GM12878 (cell line): ENCODE results near the gene MTFP1. TPM values are rescaled to one million over a fixed set of nuclear protein-coding genes. Genes with fewer than 3 reads are reported as not detected.

Experiments
- ATAC-seq: fragments of 200-7000 bp; cut with Tn5 transposase; 3 replicates; pipeline ENCODE4 v1.9.1; 2020; ENCODE audit warnings: mild to moderate bottlenecking, moderate library complexity
- BruUV-seq: library from RNA; stranded (reverse); fragments of 400-500 nt; replicated peaks from 2 replicates; lab custom pipeline; 2021; lab: Mats Ljungman, UMichigan
- CTCF ChIA-PET: fragments of 300-600 bp; sonication (Branson Sonifier 250); formaldehyde crosslinking; extraction: SDS; loops from one replicate; lab custom pipeline; 2021; ENCODE audit warnings: inconsistent platforms; lab: Yijun Ruan, JAX
- POLR2A ChIA-PET: fragments of 350-600 bp; formaldehyde crosslinking; extraction: SDS; loops from one replicate; lab custom pipeline; 2021; ENCODE audit warnings: inconsistent platforms; lab: Charles Lee
- RAD21 ChIA-PET: fragments of 300-600 bp; sonication (Branson Sonifier 250); formaldehyde crosslinking; loops from one replicate; lab custom pipeline; 2023; ENCODE audit warnings: antibody characterized with exemption; ENCODE audit not compliant: unreplicated experiment; lab: Charles Lee
- SMC1A ChIA-PET: fragments of 300-600 bp; sonication (Branson Sonifier 250); formaldehyde crosslinking; loops from one replicate; lab custom pipeline; 2023; ENCODE audit not compliant: unreplicated experiment, uncharacterized antibody; lab: Charles Lee
- DNase-seq: peaks from one replicate; pipeline ENCODE4 v3.0.0-alpha.2; 2011; ENCODE audit warnings: low read depth, low spot score
- FAIRE-seq: peaks from 3 replicates; lab custom pipeline; 2011; peaks lifted over from hg19 to GRCh38; lab: Jason Lieb, UNC
- H2AFZ ChIP-seq: 2 replicates; pipeline ENCODE4 v1.6.0; 2011; ENCODE audit warnings: low read depth, low read length, control low read depth; ENCODE audit not compliant: control insufficient read depth
- H3K27ac ChIP-seq: 2 replicates; pipeline ENCODE4 v1.5.1; 2011; ENCODE audit warnings: control low read depth; ENCODE audit not compliant: control insufficient read depth, insufficient read depth
- H3K27me3 ChIP-seq, 2 experiments: replicated peaks in 1 of 2; 2 replicates each; pipeline versions ENCODE4 v1.6.0 to v1.6.1; 2011; ENCODE audit warnings: low read length in 1 of 2; ENCODE audit not compliant: control insufficient read depth in 2 of 2, insufficient read depth in 2 of 2
- H3K36me3 ChIP-seq, 2 experiments: 2 replicates each; pipeline ENCODE4 v1.5.1; 2011; ENCODE audit warnings: low read length in 1 of 2; ENCODE audit not compliant: control insufficient read depth in 2 of 2, insufficient read depth in 2 of 2
- H3K4me1 ChIP-seq: 2 replicates; pipeline ENCODE4 v1.6.1; 2011; ENCODE audit warnings: mild to moderate bottlenecking, low read length, moderate library complexity, mixed read lengths; ENCODE audit not compliant: control insufficient read depth, insufficient read depth
- H3K4me2 ChIP-seq: 2 replicates; pipeline ENCODE4 v1.6.0; 2011; ENCODE audit warnings: control low read depth; ENCODE audit not compliant: control insufficient read depth, insufficient read depth
- H3K4me3 ChIP-seq: fragments of 200-600 bp; sonication (generic); 2 replicates; pipeline ENCODE4 v1.5.1; 2016
- H3K79me2 ChIP-seq: 2 replicates; pipeline ENCODE4 v1.6.0; 2011; ENCODE audit warnings: low read length; ENCODE audit not compliant: control insufficient read depth, insufficient read depth
- H3K9ac ChIP-seq: 2 replicates; pipeline ENCODE4 v1.8.0; 2011; ENCODE audit warnings: low read length, control low read depth, mixed read lengths; ENCODE audit not compliant: control insufficient read depth, insufficient read depth
- H3K9me3 ChIP-seq: replicated peaks from 3 replicates; pipeline ENCODE4 v1.5.1; 2011; ENCODE audit warnings: mild to moderate bottlenecking, low read length; ENCODE audit not compliant: control insufficient read depth, insufficient read depth
- H4K20me1 ChIP-seq: 2 replicates; pipeline ENCODE4 v1.6.0; 2011; ENCODE audit not compliant: control insufficient read depth, insufficient read depth
- ATF3 ChIP-seq: IDR thresholded peaks from 2 replicates; pipeline ENCODE4 v1.6.1; 2011; ENCODE audit warnings: low read depth, mild to moderate bottlenecking, low read length, moderate library complexity, borderline replicate concordance; ENCODE audit errors: extremely low read depth
- CBFB ChIP-seq: IDR thresholded peaks from 2 replicates; pipeline ENCODE4 v1.6.1; 2016; ENCODE audit warnings: antibody characterized with exemption, low read depth
- HCFC1 ChIP-seq: fragments of 150-350 bp; IDR thresholded peaks from 2 replicates; pipeline ENCODE4 v1.6.1; 2014; ENCODE audit warnings: low read length
- JUNB ChIP-seq: IDR thresholded peaks from 2 replicates; pipeline ENCODE4 v1.6.1; 2016; ENCODE audit warnings: antibody characterized with exemption, mild to moderate bottlenecking
- NBN ChIP-seq: fragments of 450-650 bp; IDR thresholded peaks from 2 replicates; pipeline ENCODE4 v1.6.1; 2016
- PAX8 ChIP-seq: fragments of 450-650 bp; IDR thresholded peaks from 2 replicates; pipeline ENCODE4 v1.6.1; 2017; ENCODE audit warnings: mild to moderate bottlenecking, moderate library complexity
- REST ChIP-seq: IDR thresholded peaks from 2 replicates; pipeline ENCODE4 v1.6.1; 2012; ENCODE audit warnings: mild to moderate bottlenecking, low read depth, low read length
- RUNX3 ChIP-seq: IDR thresholded peaks from 2 replicates; pipeline ENCODE4 v1.6.1; 2012; ENCODE audit warnings: low read length, inconsistent platforms
- SIN3A ChIP-seq: IDR thresholded peaks from 2 replicates; pipeline ENCODE4 v1.6.1; 2012; ENCODE audit warnings: low read depth, low read length, improper control_type of control experiment
- SREBF1 ChIP-seq: IDR thresholded peaks from 2 replicates; pipeline ENCODE4 v1.6.1; 2012; ENCODE audit warnings: mild to moderate bottlenecking, low read length
- STAT1 ChIP-seq: fragments of 450-650 bp; conservative IDR thresholded peaks from 2 replicates; pipeline ENCODE4 v1.6.1; 2014; ENCODE audit warnings: antibody characterized with exemption, mild to moderate bottlenecking
- ZNF384 ChIP-seq: IDR thresholded peaks from 2 replicates; pipeline ENCODE4 v1.6.1; 2012; ENCODE audit warnings: low read depth, mild to moderate bottlenecking, low read length, improper control_type of control experiment, borderline replicate concordance
- WGBS: methylation state at CpG from one replicate; pipeline ENCODE4 v1.1.6; 2016; ENCODE audit warnings: low lambda C conversion rate; ENCODE audit not compliant: insufficient replicate concordance, insufficient coverage; ENCODE audit errors: missing lambda C conversion rate; 5-methylcytosine and 5-hydroxymethylcytosine counted together
- in situ Hi-C: fragments of 300-500 bp; cut with MboI; formaldehyde crosslinking; loops from 9 replicates; pipeline ENCODE4 v1.14.3; 2018; ENCODE audit warnings: mixed read lengths
- intact Hi-C: fragments of 100-400 bp; cut with micrococcal nuclease; formaldehyde crosslinking; loops from one replicate; pipeline ENCODE4 v1.14.2; 2022; ENCODE audit not compliant: unreplicated experiment
- polyA plus RNA-seq, 11 experiments: library from polyadenylated mRNA; depleted of rRNA in 4 of 11; unstranded in 6 of 11; stranded (reverse) in 5 of 11; fragments of >200 nt; fragmentation: Nextera tagmentation in 4 of 11; fragmentation: Illumina TruSeq in 1 of 11; extraction: Ambion mirVana in 4 of 11; extraction: Trizol in 1 of 11; gene quantifications; 1 replicate in 1 of 11; 2 replicates in 10 of 11; pipeline versions ENCODE4 v1.2.1 to v1.2.3, GENCODE V29; 2011 to 2016; ENCODE audit warnings: inconsistent platforms in 2 of 11, missing spikeins in 2 of 11, low read depth in 1 of 11
- total RNA-seq, 4 experiments: library from RNA; depleted of rRNA in 3 of 4; stranded (reverse); fragments of >200 nt in 3 of 4; fragmentation: Illumina TruSeq in 1 of 4; extraction: Trizol in 1 of 4; gene quantifications; 2 replicates each; pipeline versions ENCODE4 v1.2.1 to v1.2.3, GENCODE V29; 2013 to 2021
- TF ChIP-seq, protein P1 (sequence below): fragments of 450-650 bp; IDR thresholded peaks from 2 replicates; pipeline ENCODE4 v1.6.1; 2018; ENCODE audit warnings: mild to moderate bottlenecking, low read depth, moderate library complexity; ENCODE audit not compliant: partially characterized antibody

The MTFP1 gene
- total and polyA plus RNA-seq, 10 of the 15 experiments (the other 5 are each of a cell fraction or from before 2014, with no cell fraction given): 20.5 to 133 (median 59.8) TPM

DNA sequence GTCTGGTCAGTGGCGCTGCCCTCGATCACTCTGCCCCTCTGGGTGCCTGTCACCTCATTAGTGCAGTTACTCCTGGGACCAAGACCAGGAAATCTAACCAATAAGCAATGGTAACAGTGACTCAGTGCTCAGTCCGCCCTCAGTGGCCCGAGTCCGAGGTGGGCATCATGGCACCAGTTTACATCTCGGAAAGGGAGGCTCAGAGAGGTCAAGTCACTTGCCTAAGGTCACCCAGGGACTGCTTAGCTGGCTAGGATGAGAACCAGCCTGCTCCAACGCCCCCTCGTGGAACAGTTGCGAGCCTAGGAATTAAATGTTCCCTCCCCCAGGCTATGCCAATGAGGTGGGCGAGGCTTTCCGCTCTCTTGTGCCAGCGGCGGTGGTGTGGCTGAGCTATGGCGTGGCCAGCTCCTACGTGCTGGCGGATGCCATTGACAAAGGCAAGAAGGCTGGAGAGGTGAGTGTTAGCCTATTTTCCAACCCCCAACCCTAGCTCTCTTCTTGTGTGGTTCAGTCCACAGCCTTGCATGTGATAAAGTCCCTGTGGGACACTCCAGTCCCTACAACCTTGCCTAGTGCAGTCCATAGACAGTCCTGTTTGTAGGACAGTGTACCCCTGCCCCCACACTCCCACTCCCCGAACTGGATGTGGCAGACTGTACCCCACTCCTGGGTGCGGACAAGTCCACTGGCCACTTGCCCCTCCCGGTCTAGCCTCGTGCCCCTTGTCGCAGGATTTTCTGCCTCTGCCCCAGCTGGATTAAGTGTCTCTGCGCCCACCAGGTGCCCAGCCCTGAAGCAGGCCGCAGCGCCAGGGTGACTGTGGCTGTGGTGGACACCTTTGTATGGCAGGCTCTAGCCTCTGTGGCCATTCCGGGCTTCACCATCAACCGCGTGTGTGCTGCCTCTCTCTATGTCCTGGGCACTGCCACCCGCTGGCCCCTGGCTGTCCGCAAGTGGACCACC lies 1.1 kb downstream of the MTFP1 start:
- H3K79me2 ChIP-seq: peaks cover 41% of the 10 kb centered on the region
- peak overlapping the region; percentile 82 for H3K27ac ChIP-seq
- no peaks in the 10 kb centered on the region; the same call in 2 of the 3 replicates for H3K9me3 ChIP-seq
- ChIA-PET RAD21 (interaction anchor here (4.0 to 7.3 kb wide), 3 partner anchors 34 to 138 kb away, joined by 13 to 137 read pairs (median 64); partner anchors contain the start of genes CASTOR1, RNF215, SEC14L2 and TBC1D10A), CTCF (interaction anchor here (0.8 to 7.5 kb wide), 14 partner anchors 7 to 319 kb away, joined by 3 to 172 read pairs (median 3); partner anchors contain the start of genes CASTOR1 and SEC14L2), SMC1A (interaction anchor here (0.6 to 6.0 kb wide), 6 partner anchors 12 to 328 kb away, joined by 3 to 69 read pairs (median 5); partner anchors contain the start of gene RNF215), POLR2A (interaction anchor here (1.0 to 6.4 kb wide), 2 partner anchors 8 to 35 kb away, joined by 3 to 60 read pairs; no protein-coding TSS in a partner anchor)
- no peaks in the 10 kb centered on the region for H4K20me1 ChIP-seq
- H3K27me3 ChIP-seq: no peaks in the 10 kb centered on the region
- H3K36me3 ChIP-seq: peaks cover 3 to 11% of the 10 kb centered on the region in 2 experiments; a peak in 2 of 4 replicates
- no peak for FAIRE-seq
- H3K4me1 ChIP-seq: peaks cover 20% of the 10 kb centered on the region
- peak overlapping the region; percentile 85 for H3K9ac ChIP-seq
- H3K4me3 ChIP-seq: peak overlapping the region; percentile 65
- DNase-seq: peak; percentile 64
- peak overlapping the region; percentile 99 for H3K4me2 ChIP-seq
- in situ Hi-C loops (no loop called here), intact Hi-C loops (loop anchor here (2.0 kb wide), 1 partner anchor 138 kb away; the partner anchor contains the start of gene CASTOR1)
- peak overlapping the region; percentile 38 for H2AFZ ChIP-seq
- WGBS: 47% methylated on average over 29 of the region's 29 CpGs
- no TSS peak for BruUV-seq
- peak; percentile 64 for ATAC-seq
- TF ChIP-seq SREBF1 (no peak), SIN3A (no peak), NBN (no peak; the same call in 1 of the 2 replicates), ZNF384 (no peak), RUNX3 (no peak; the same call in 1 of the 2 replicates), ATF3 (no peak), HCFC1 (no peak), PAX8 (no peak), CBFB (no peak), REST (no peak), STAT1 (no peak), JUNB (no peak)
- TF ChIP-seq, protein P1, sequence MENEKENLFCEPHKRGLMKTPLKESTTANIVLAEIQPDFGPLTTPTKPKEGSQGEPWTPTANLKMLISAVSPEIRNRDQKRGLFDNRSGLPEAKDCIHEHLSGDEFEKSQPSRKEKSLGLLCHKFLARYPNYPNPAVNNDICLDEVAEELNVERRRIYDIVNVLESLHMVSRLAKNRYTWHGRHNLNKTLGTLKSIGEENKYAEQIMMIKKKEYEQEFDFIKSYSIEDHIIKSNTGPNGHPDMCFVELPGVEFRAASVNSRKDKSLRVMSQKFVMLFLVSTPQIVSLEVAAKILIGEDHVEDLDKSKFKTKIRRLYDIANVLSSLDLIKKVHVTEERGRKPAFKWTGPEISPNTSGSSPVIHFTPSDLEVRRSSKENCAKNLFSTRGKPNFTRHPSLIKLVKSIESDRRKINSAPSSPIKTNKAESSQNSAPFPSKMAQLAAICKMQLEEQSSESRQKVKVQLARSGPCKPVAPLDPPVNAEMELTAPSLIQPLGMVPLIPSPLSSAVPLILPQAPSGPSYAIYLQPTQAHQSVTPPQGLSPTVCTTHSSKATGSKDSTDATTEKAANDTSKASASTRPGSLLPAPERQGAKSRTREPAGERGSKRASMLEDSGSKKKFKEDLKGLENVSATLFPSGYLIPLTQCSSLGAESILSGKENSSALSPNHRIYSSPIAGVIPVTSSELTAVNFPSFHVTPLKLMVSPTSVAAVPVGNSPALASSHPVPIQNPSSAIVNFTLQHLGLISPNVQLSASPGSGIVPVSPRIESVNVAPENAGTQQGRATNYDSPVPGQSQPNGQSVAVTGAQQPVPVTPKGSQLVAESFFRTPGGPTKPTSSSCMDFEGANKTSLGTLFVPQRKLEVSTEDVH: no peak
